K562 (cell line): ENCODE results near the gene FAM124A. TPM values are rescaled to one million over a fixed set of nuclear protein-coding genes. Genes with fewer than 3 reads are reported as not detected.
"Not testable (repeated sequence)": the region's sequence is repeated elsewhere in the genome, so short reads cannot be mapped to it uniquely, and the experiment has no call there.

Experiments
- ATAC-seq: fragments of 200-7000 bp; cut with Tn5 transposase; 3 replicates; pipeline ENCODE4 v1.9.1; 2020; ENCODE audit warnings: moderate library complexity
- BruUV-seq: library from RNA; stranded (reverse); fragments of 400-500 nt; replicated peaks from 2 replicates; lab custom pipeline; 2021; lab: Mats Ljungman, UMichigan
- CTCF ChIA-PET: fragments of 300-600 bp; formaldehyde crosslinking; extraction: SDS; loops from one replicate; lab custom pipeline; 2021; ENCODE audit warnings: low intra/inter-chr PET ratio; lab: Yijun Ruan, JAX
- POLR2A ChIA-PET: fragments of 300-600, 350-650 bp; sonication (Branson Sonifier 250); formaldehyde crosslinking; extraction: SDS; loops from one replicate; lab custom pipeline; 2021; ENCODE audit warnings: antibody characterized with exemption, inconsistent platforms; lab: Yijun Ruan, JAX
- DNase-seq, 4 experiments: peaks; one replicate each; pipeline versions ENCODE4 v3.0.0 to v3.0.0-alpha.2; 2011 to 2018; ENCODE audit warnings: low spot score in 3 of 4, mixed read lengths in 3 of 4; ENCODE audit errors: extremely low read depth in 1 of 4
- FAIRE-seq: peaks from 2 replicates; lab custom pipeline; 2011; peaks lifted over from hg19 to GRCh38; lab: Jason Lieb, UNC
- H2AFZ ChIP-seq: 2 replicates; pipeline ENCODE4 v1.6.0; 2011; ENCODE audit warnings: low read depth, low read length, control low read depth, inconsistent platforms
- H3K27ac ChIP-seq: fragments of 200-600 bp; 3 replicates; pipeline ENCODE4 v1.8.0; 2011; ENCODE audit warnings: low read depth, mild to moderate bottlenecking, control low read depth, inconsistent platforms, low read length, moderate library complexity, mixed read lengths; ENCODE audit errors: extremely low read depth
- H3K27me3 ChIP-seq, 2 experiments: fragments of 300-600 bp in 1 of 2; 2 replicates in 1 of 2; 3 replicates in 1 of 2; pipeline versions ENCODE4 v1.6.0 to v1.8.0; 2011; ENCODE audit warnings: inconsistent platforms in 2 of 2, low read length in 2 of 2, mild to moderate bottlenecking in 1 of 2, mixed read lengths in 1 of 2, moderate library complexity in 1 of 2; ENCODE audit not compliant: control insufficient read depth in 2 of 2, insufficient read depth in 2 of 2
- H3K36me3 ChIP-seq: fragments of 300-600 bp; 3 replicates; pipeline ENCODE4 v1.8.0; 2011; ENCODE audit warnings: mild to moderate bottlenecking, low read length, inconsistent platforms; ENCODE audit not compliant: control insufficient read depth, insufficient read depth
- H3K4me1 ChIP-seq, 2 experiments: fragments of 200-600 bp in 1 of 2; replicated peaks in 1 of 2; 2 replicates in 1 of 2; 3 replicates in 1 of 2; pipeline versions ENCODE4 v1.5.1 to v1.8.0; 2011; ENCODE audit warnings: inconsistent platforms in 2 of 2, low read length in 2 of 2, mild to moderate bottlenecking in 1 of 2, mixed read lengths in 1 of 2, moderate library complexity in 1 of 2; ENCODE audit not compliant: control insufficient read depth in 2 of 2, insufficient read depth in 2 of 2
- H3K4me2 ChIP-seq: 2 replicates; pipeline ENCODE4 v1.6.1; 2011; ENCODE audit warnings: low read length, control low read depth, inconsistent platforms, mixed read lengths; ENCODE audit not compliant: insufficient read depth
- H3K4me3 ChIP-seq: fragments of 200-600 bp; sonication (generic), shearing (Covaris generic); 2 replicates; pipeline ENCODE4 v1.5.1; 2016; ENCODE audit warnings: control low read depth, inconsistent platforms
- H3K79me2 ChIP-seq: fragments of 200-600 bp; 3 replicates; pipeline ENCODE4 v1.8.0; 2011; ENCODE audit warnings: low read length, inconsistent platforms; ENCODE audit not compliant: control insufficient read depth, insufficient read depth
- H3K9ac ChIP-seq, 2 experiments: 2 replicates each; pipeline versions ENCODE4 v1.6.0 to v1.6.1; 2011; ENCODE audit warnings: low read depth in 2 of 2, low read length in 2 of 2, control low read depth in 1 of 2, inconsistent platforms in 1 of 2, mild to moderate bottlenecking in 1 of 2, mixed read lengths in 1 of 2; ENCODE audit not compliant: insufficient read depth in 1 of 2
- H3K9me1 ChIP-seq: one replicate; pipeline ENCODE4 v1.6.0; 2011; ENCODE audit warnings: inconsistent platforms, mild to moderate bottlenecking, low read length, moderate library complexity; ENCODE audit not compliant: control insufficient read depth, insufficient read depth
- H3K9me3 ChIP-seq: replicated peaks from 2 replicates; pipeline ENCODE4 v1.5.1; 2011; ENCODE audit warnings: low read depth, low read length, inconsistent platforms; ENCODE audit not compliant: control insufficient read depth, insufficient read depth
- H4K20me1 ChIP-seq: replicated peaks from 2 replicates; pipeline ENCODE4 v1.6.1; 2011; ENCODE audit warnings: low read length, inconsistent platforms, mixed read lengths; ENCODE audit not compliant: control insufficient read depth, insufficient read depth
- FOXJ2 ChIP-seq: fragments of 200-800 bp; sonication (Bioruptor generic); IDR thresholded peaks from 2 replicates; pipeline ENCODE4 v1.6.1; 2016; ENCODE audit warnings: missing genetic modification characterization, missing compliant biosample characterization
- MYC ChIP-seq, 2 experiments: fragments of 250-450 bp in 1 of 2; sonication (Bioruptor Pico) in 1 of 2; IDR thresholded peaks; 2 replicates each; pipeline versions ENCODE4 v1.5.1 to v1.6.1; 2012 to 2021; ENCODE audit warnings: low read depth in 2 of 2, borderline replicate concordance in 1 of 2, improper control_type of control experiment in 1 of 2, low read length in 1 of 2, mild to moderate bottlenecking in 1 of 2, moderate library complexity in 1 of 2
- ZNF263 ChIP-seq: sonication (generic); formaldehyde crosslinking; IDR thresholded peaks from 2 replicates; pipeline ENCODE4 v1.8.0; 2022; ENCODE audit warnings: mild to moderate bottlenecking, missing genetic modification reagents, borderline replicate concordance
- WGBS: fragments of 100-300 bp; shearing (Covaris generic); methylation state at CpG from one replicate; pipeline ENCODE4 v1.1.6; 2016; ENCODE audit warnings: low coverage, mixed read lengths; ENCODE audit not compliant: insufficient coverage; ENCODE audit errors: missing lambda C conversion rate; 5-methylcytosine and 5-hydroxymethylcytosine counted together
- in situ Hi-C: fragments of 300-500 bp; cut with MboI; formaldehyde crosslinking; loops from 4 replicates; pipeline ENCODE4 v1.15.0; 2018; ENCODE audit warnings: inconsistent platforms, mixed read lengths
- intact Hi-C: fragments of 100-400 bp; cut with micrococcal nuclease; formaldehyde crosslinking; loops from 2 replicates; pipeline ENCODE4 v1.14.2; 2022
- polyA plus RNA-seq, 8 experiments: library from polyadenylated mRNA; depleted of rRNA in 4 of 8; stranded (reverse) in 5 of 8; unstranded in 3 of 8; fragments of >200 nt; fragmentation: Nextera tagmentation in 2 of 8; fragmentation: Illumina TruSeq in 1 of 8; extraction: Ambion mirVana in 2 of 8; extraction: Trizol in 1 of 8; gene quantifications; 2 replicates each; pipeline versions ENCODE4 v1.2.1 to v1.2.3, GENCODE V29; 2011 to 2014; ENCODE audit warnings: inconsistent platforms in 1 of 8, missing spikeins in 1 of 8
- total RNA-seq, 7 experiments: library from RNA; depleted of rRNA in 6 of 7; stranded (reverse); fragments of >200 nt in 6 of 7; fragmentation: Illumina TruSeq in 2 of 7; extraction: Trizol in 2 of 7; gene quantifications; 2 replicates each; pipeline versions ENCODE4 v1.2.1 to v1.2.3, GENCODE V29; 2011 to 2021; ENCODE audit warnings: low replicate concordance in 1 of 7
- TF ChIP-seq, protein P1 (sequence below), 2 experiments: fragments of 450-650 bp; IDR thresholded peaks; 2 replicates each; pipeline ENCODE4 v1.6.1; 2018; ENCODE audit warnings: mild to moderate bottlenecking in 2 of 2, low read depth in 1 of 2; ENCODE audit not compliant: partially characterized antibody in 2 of 2

FAM124A gene
- total and polyA plus RNA-seq, 9 of the 15 experiments (the other 6 are each of a cell fraction or from before 2014, with no cell fraction given) = not detected

DNA sequence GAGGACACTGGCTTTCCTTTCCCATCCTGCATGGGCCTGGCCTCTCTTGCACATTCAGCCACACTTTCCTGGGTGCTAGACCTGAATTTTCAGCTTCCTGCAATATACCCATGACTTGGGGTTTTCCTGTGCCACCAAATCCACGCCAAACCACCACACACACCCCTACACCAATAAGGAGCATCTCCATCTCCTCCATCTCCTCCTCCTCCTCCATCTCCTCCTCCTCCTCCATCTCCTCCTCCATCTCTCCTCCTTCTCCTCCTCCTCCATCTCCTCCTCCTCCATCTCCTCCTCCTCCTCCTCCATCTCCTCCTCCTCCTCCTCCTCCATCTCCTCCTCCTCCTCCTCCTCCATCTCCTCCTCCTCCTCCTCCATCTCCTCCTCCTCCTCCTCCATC is 66.1 kb downstream of the FAM124A start:
- in situ Hi-C loops, H3K4me3 ChIP-seq, CTCF ChIA-PET, FAIRE-seq, H4K20me1 ChIP-seq, DNase-seq, H3K9ac ChIP-seq, ATAC-seq, H3K36me3 ChIP-seq, H3K9me1 ChIP-seq, H2AFZ ChIP-seq, intact Hi-C loops, H3K4me1 ChIP-seq, BruUV-seq, H3K4me2 ChIP-seq, H3K79me2 ChIP-seq, H3K9me3 ChIP-seq, H3K27ac ChIP-seq: not testable (repeated sequence)
- 0 out of 2 replicates have a peak, but pooled peaks have one; percentile 22 for TF ChIP-seq ZNF263
- H3K27me3 ChIP-seq = peaks cover 3 to 25% of the 10 kb centered on the region in 2 experiments; a peak in 4 of 5 replicates
- no CpG with 5 or more reads among the region's 1 CpG for WGBS
- POLR2A ChIA-PET = interaction anchor here (1.0 to 1.1 kb wide), 3 partner anchors 14 to 163 kb away, joined by 3 to 4 read pairs (median 3); no protein-coding TSS in a partner anchor

DNA sequence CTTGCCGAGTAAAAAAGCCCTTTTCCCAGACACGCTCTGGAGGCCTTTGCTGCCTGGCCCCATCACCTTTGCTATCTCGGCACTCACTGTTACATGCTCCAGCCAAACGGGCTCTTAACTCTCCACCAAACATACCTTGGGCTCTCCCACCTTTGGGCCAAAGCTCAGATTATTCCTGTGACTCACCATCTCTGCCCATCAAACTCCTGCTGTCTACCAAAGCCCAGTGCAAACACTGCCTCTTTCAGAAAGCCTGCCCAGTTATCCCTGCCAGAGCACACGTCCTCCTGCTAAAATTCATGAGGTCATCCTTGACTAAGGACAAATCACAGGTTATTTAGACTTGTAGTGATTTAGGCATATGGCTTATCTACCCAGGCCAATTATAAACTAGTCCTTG is 69.1 kb downstream of the FAM124A start:
- no peak for FAIRE-seq

More for the DNA sequence above, 69.1 kb downstream of the FAM124A start:
- Histone ChIP-seq H3K79me2 (no peaks in the 10 kb centered on the region), H3K9me3 (no peaks in the 10 kb centered on the region), H2AFZ (no peak overlapping the region), H3K27me3 (peaks cover 3 to 27% of the 10 kb centered on the region in 2 experiments; a peak in 4 of 5 replicates), H3K9ac (no peak overlapping the region), H3K4me3 (no peak overlapping the region), H3K4me2 (no peak overlapping the region), H3K9me1 (no peaks in the 10 kb centered on the region), H3K27ac (no peak overlapping the region), H3K4me1 (no peaks in the 10 kb centered on the region), H3K36me3 (no peaks in the 10 kb centered on the region), H4K20me1 (no peaks in the 10 kb centered on the region)
- intact Hi-C loops (no loop called here), in situ Hi-C loops (loop anchor here (10.0 kb wide), 1 partner anchor 157 kb away; no protein-coding TSS in a partner anchor)
- TF ChIP-seq, protein P1, sequence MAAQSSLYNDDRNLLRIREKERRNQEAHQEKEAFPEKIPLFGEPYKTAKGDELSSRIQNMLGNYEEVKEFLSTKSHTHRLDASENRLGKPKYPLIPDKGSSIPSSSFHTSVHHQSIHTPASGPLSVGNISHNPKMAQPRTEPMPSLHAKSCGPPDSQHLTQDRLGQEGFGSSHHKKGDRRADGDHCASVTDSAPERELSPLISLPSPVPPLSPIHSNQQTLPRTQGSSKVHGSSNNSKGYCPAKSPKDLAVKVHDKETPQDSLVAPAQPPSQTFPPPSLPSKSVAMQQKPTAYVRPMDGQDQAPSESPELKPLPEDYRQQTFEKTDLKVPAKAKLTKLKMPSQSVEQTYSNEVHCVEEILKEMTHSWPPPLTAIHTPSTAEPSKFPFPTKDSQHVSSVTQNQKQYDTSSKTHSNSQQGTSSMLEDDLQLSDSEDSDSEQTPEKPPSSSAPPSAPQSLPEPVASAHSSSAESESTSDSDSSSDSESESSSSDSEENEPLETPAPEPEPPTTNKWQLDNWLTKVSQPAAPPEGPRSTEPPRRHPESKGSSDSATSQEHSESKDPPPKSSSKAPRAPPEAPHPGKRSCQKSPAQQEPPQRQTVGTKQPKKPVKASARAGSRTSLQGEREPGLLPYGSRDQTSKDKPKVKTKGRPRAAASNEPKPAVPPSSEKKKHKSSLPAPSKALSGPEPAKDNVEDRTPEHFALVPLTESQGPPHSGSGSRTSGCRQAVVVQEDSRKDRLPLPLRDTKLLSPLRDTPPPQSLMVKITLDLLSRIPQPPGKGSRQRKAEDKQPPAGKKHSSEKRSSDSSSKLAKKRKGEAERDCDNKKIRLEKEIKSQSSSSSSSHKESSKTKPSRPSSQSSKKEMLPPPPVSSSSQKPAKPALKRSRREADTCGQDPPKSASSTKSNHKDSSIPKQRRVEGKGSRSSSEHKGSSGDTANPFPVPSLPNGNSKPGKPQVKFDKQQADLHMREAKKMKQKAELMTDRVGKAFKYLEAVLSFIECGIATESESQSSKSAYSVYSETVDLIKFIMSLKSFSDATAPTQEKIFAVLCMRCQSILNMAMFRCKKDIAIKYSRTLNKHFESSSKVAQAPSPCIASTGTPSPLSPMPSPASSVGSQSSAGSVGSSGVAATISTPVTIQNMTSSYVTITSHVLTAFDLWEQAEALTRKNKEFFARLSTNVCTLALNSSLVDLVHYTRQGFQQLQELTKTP (IDR thresholded peaks at IDR 0.05; ENCODE audit: low read depth in 1 of 2, partially characterized antibody in 2 of 2) = no peak
- TF ChIP-seq MYC (IDR thresholded peaks at IDR 0.05; ENCODE audit: low read depth, low read length) = no peak
- TF ChIP-seq MYC (CRISPR knock-in tag; IDR thresholded peaks at IDR 0.05; ENCODE audit: borderline replicate concordance, low read depth) = no peak
- no peak for TF ChIP-seq FOXJ2 (tag)
- no peak for DNase-seq
- no TSS peak for BruUV-seq
- ChIA-PET POLR2A (no interaction called here), CTCF (interaction anchor here (0.6 kb wide), 1 partner anchor 19 kb away, joined by 3 read pairs; no protein-coding TSS in a partner anchor)
- WGBS = 3% methylated on average over 4 of the region's 5 CpGs
- no peak for ATAC-seq
